ENCODE results near the gene NIPBL.
"Not testable (repeated sequence)": the region's sequence is repeated elsewhere in the genome, so short reads cannot be mapped to it uniquely, and the experiment has no call there.

Gene NIPBL

GRCh38 chr5:36902353-36902752, 25.8 kb downstream of the NIPBL start:
- DNase-seq = no peak

GRCh38 chr5:36904677-36905076, 28.1 kb downstream of the NIPBL start:
- no peak for DNase-seq

GRCh38 chr5:36908544-36909260, 32.1 kb downstream of the NIPBL start:
- DNase-seq = no peak

- no peak for DNase-seq
Measured at GRCh38 chr5:36915653-36916052, 39.1 kb downstream of the NIPBL start.

- not testable (repeated sequence) for DNase-seq
Measured at GRCh38 chr5:36916614-36917013, 40.0 kb downstream of the NIPBL start.

GRCh38 chr5:36917358-36917757, 40.8 kb downstream of the NIPBL start:
- DNase-seq = not testable (repeated sequence)

GRCh38 chr5:36919238-36919637, 42.7 kb downstream of the NIPBL start:
- DNase-seq = no peak

- DNase-seq = no peak
Measured at GRCh38 chr5:36919650-36920049, 43.1 kb downstream of the NIPBL start.

GRCh38 chr5:36928947-36929346, 52.4 kb downstream of the NIPBL start:
- DNase-seq = no peak

- DNase-seq = no peak
Measured at GRCh38 chr5:36929438-36929837, 52.9 kb downstream of the NIPBL start.

GRCh38 chr5:36932056-36932455, 55.5 kb downstream of the NIPBL start:
- no peak for DNase-seq

- DNase-seq = no peak
Measured at GRCh38 chr5:36932699-36933098, 56.1 kb downstream of the NIPBL start.

- DNase-seq = no peak
Measured at GRCh38 chr5:36934740-36935356, 58.3 kb downstream of the NIPBL start.

- DNase-seq = no peak
Measured at GRCh38 chr5:36935805-36936204, 59.2 kb downstream of the NIPBL start.

- no peak for DNase-seq
Measured at GRCh38 chr5:36936309-36936708, 59.7 kb downstream of the NIPBL start.

GRCh38 chr5:36938129-36938528, 61.6 kb downstream of the NIPBL start:
- DNase-seq = no peak

- no peak for DNase-seq
Measured at GRCh38 chr5:36939969-36940858, 63.6 kb downstream of the NIPBL start.

GRCh38 chr5:36943584-36943983, 67.0 kb downstream of the NIPBL start:
- no peak for DNase-seq

GRCh38 chr5:36944024-36944423, 67.5 kb downstream of the NIPBL start:
- DNase-seq = no peak

- DNase-seq = no peak
Measured at GRCh38 chr5:36944607-36945225, 68.1 kb downstream of the NIPBL start.

- no peak for DNase-seq
Measured at GRCh38 chr5:36945687-36946086, 69.1 kb downstream of the NIPBL start.

GRCh38 chr5:36946101-36946500, 69.5 kb downstream of the NIPBL start:
- DNase-seq = no peak

- no peak for DNase-seq
Measured at GRCh38 chr5:36948041-36948440, 71.5 kb downstream of the NIPBL start.
